Endothelial cell of coronary artery (primary cell): Measurements from ENCODE around the gene KDM4F. TPM values are rescaled to one million over a fixed set of nuclear protein-coding genes. Genes with fewer than 3 reads are reported as not detected.

Experiments used
- total RNA-seq: library from RNA; depleted of rRNA; stranded (reverse); fragments of >200 nt; gene quantifications from 2 replicates; pipeline ENCODE4 v1.2.3, GENCODE V29; 2014

KDM4F gene
- total RNA-seq = not detected in 2 replicates

DNA sequence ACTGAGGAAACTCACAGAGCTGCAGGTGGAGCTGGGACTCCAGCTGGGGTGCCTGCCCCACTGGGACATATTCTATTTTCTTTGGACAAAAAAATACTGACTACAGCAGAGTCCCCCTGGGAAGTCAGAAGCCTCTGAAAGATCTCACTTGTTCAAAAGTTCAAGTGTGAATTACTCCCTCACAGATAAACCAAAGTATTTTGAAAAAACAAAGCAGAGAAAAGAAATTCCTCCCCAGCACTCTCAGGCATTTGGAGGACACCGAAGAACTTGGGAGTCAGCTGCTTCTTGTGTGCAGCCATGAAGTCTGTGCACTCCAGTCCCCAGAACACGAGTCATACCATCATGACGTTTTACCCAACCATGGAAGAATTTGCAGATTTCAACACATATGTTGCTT is at the start of gene KDM4F:
KDM4F (plus strand) TSS at position 301 of the 400 bp plus-strand sequence.

GRCh38 chr11:95024958-95025357 is 24.3 kb upstream of the KDM4F start, which contains the start of gene KDM4E:
Gene KDM4E, plus strand, starts transcription at chr11:95025258. Its CDS starts 300 bp downstream, at chr11:95025558.

GRCh38 chr11:95066716-95067038 is 17.5 kb downstream of the KDM4F start, which contains the start of gene SRSF8:
Gene SRSF8, plus strand, starts transcription at chr11:95066919. Its CDS starts 308 bp downstream, at chr11:95067227.

DNA sequence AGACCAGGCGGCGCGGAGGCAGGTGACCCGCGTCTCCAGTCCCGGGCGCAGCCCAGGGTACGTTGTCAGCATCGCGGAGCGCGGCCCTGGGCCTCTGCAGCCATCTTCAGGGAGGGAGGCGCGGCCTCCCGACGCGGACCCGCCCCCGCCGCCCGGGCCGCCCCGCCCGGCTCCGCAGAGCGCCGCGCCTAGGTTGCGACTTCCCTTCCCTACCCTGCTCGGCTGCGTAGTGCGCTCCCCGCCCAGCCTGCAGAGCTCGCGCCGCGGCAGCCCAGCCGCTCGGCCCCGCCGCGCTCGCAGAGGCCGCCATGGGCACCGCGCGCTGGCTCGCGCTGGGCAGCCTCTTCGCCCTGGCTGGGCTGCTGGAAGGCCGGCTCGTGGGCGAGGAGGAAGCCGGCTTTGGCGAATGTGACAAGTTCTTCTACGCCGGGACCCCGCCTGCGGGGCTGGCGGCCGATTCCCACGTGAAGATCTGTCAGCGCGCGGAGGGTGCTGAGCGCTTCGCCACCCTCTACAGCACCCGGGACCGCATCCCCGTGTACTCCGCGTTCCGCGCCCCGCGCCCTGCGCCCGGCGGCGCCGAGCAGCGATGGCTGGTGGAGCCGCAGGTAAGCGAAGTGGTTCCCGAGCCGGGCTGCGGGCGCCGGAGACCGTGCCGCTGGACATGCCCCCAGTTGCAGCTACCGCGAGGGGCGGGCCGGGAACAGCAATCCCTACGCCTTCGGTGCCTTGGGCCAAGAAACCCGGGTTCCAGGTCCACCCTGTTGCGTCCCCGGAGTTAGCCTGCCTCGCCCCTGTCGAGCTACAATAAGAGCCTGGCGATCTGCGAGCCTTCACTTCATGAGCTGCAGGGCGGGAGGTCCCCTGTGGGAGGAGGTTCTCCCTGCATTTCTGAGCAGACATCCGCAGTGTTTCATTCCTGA is 40.7 kb downstream of the KDM4F start, which contains the start of gene ENDOD1:
ENDOD1 (plus strand) TSS at position 227 of the 923 bp plus-strand sequence; CDS start at position 309, 82 bp downstream.

Other genes starting within 250 kb of the KDM4F start
- gene CWC15, start 75.9 kb upstream of the KDM4F start, total RNA-seq = 39.0 and 44.3 TPM in 2 replicates
- 0.28 and 0.72 TPM in 2 replicates for gene KDM4D, start 75.7 kb upstream of the KDM4F start, total RNA-seq
- not detected in 2 replicates for gene KDM4E, start 24.2 kb upstream of the KDM4F start, total RNA-seq
- gene SRSF8, start 17.5 kb downstream of the KDM4F start, total RNA-seq = 11.4 and 12.5 TPM in 2 replicates
- gene ENDOD1, start 40.4 kb downstream of the KDM4F start, total RNA-seq = 27.6 and 62.4 TPM in 2 replicates
- 2.4 and 4.0 TPM in 2 replicates for gene SESN3, start 181.8 kb downstream of the KDM4F start, total RNA-seq